ENCODE data around the gene NAT16.

Gene NAT16

DNA sequence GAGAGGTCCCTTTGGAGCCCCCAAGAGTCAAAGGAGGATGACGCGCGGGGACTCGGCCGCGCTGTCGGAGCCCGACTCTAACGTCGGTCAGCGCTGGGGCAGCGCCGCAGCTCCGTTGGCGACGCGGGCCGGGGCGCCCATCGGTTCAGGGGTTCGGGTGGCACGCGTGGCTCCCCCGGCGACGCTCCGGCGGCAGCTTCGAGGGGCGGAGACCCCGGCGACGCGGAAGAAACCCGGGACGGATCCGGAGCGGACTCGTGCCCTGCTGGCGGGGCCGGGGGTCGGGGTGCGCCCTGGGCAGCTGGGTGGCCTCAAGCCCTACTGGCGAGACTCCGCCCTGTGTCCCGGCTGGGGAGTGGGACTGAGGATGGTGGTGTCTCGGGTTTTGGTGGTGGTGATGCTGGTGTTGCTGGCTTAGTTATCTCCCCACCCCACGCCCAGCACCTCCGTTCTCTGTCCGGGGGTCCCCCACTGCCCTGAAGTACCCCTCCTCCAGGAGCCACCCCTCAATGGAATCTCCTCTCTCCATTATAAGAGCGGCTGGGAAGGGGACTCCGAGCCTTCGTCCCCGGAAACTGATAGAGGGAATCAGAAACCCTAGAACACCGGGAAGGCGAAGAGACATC is at the start of gene NAT16:
TSS of gene NAT16 (minus strand) at position 164 of the 626 bp plus-strand sequence. CDS start 5,486 bp downstream, outside the sequence.
- no peak for DNase-seq (ENCODE audit: low spot score)

DNA sequence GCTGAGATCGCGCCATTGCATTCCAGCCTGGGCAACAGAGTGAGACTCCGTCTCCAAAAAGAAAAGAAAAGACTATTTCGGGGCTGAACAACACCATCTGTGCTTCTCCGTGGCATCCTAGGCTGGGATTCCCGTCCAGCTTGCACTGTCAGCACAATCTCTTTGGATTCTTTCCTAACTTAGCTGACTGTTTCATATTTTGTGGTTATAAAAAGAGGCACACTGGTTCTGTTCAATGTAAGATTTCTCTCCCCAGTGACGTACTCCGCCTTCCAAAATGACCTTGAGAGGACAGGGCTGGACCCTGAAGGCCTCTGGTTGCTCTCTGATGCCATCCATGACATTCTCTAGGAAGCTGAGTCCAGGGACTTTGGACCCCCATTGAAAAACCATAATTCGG is 46.6 kb upstream of the NAT16 start:
- no peak for DNase-seq (ENCODE audit: low spot score)

GRCh38 chr7:101225650-101226049 is 45.6 kb upstream of the NAT16 start:
- DNase-seq (ENCODE audit: low spot score): no peak

- DNase-seq (ENCODE audit: low spot score): no peak
Measured at GRCh38 chr7:101223528-101223927, 43.4 kb upstream of the NAT16 start.

- no peak for DNase-seq (ENCODE audit: low spot score)
Measured at GRCh38 chr7:101222275-101222830, 42.3 kb upstream of the NAT16 start.

DNA sequence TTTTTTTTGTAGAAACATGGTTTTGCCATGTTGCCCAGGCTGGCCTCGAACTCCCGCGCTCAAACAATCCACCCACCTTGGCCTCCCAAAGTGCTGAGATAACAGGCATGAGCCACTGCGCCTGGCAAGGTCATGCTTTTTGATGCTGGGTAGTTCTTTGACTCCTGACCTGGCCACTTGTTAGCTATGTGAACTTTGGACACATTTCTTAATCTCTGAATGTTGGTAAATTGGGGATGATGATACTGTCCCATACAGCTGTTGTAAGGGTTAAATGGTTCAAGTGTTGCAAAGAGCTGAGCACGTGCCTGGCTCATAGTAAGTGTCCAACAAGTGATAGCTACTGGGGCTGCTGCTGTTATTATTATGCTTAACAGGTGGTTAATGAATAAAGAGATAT is 40.2 kb upstream of the NAT16 start:
- no peak for DNase-seq (ENCODE audit: low spot score)

DNA sequence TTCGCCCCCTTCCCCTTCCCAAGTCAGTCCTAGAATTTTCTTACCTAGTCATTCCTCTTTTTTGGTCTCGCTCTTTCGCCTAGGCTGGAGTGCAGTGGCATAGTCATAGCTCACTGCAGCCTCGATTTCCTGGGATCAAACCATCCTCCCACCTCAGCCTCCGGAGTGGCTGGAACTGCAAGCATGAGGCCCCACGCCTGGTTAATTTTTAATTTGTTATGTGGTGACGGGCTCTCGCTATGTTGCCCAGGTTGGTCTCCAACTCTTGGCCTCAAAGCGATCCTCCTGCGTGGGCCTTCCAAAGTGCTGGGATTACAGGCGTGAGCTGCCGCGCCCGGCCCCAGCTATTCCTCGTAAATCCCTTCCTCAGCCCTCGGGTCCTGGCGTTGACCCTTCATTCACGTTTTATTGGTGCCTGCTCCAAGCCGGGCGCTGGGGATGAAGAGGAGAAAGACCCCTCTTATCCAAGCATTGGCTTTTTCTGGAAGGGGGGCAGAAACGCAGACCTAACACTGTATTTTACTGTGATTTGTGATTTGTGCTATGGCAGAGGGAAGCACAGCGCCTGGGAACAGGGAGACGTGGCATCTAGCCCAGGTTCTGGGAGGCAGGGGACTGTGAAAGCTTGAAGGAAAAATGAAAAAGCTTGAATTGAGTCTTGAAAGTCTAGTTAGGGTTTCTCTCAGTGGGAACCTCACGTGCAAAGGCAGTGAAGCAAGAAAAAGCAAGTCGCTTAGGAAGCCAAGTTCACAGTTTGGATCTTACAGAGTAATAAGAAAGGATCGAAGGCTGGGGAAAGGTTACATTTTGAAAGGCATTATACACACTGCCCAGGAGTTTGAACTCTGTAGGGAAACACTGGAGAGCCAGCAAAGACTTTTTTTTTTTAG is 38.4 kb upstream of the NAT16 start:
- DNase-seq (ENCODE audit: low spot score): no peak

- DNase-seq (ENCODE audit: low spot score): peak; percentile 97
Measured at GRCh38 chr7:101217388-101218235, 37.5 kb upstream of the NAT16 start, which contains the start of the genes PLOD3 and ZNHIT1. TSS of gene PLOD3 (minus strand) at chr7:101217581. CDS start at chr7:101217274, 307 bp downstream. TSS of gene ZNHIT1 (plus strand) at chr7:101218165. CDS start at chr7:101218196, 31 bp downstream.

DNA sequence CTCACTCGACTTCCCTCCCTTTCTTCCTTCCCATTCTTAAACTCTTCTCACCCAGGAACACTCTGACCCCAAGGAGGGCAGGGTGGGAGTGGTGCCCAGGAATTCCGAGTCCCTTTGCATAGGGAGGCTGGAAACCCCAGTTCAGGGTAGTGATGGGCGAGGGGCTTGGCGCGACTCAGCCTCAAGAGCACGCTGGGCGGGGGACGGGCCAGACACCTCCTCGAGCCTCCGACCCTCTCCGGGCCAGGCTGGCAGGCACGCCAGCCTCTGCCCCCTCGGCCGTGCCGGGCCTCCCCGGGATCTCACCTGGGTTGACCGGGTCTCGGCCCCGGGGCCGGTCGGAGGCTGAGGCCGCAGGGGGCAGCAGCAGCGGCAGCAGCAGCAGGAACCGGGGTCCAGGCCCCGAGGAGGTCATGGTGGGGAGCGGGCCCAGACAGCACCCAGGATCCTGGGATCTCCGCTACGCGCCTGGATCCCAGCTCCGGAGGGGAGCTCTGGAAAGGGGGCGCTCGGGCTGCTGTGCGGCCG is 36.8 kb upstream of the NAT16 start:
- no peak for DNase-seq (ENCODE audit: low spot score)

DNA sequence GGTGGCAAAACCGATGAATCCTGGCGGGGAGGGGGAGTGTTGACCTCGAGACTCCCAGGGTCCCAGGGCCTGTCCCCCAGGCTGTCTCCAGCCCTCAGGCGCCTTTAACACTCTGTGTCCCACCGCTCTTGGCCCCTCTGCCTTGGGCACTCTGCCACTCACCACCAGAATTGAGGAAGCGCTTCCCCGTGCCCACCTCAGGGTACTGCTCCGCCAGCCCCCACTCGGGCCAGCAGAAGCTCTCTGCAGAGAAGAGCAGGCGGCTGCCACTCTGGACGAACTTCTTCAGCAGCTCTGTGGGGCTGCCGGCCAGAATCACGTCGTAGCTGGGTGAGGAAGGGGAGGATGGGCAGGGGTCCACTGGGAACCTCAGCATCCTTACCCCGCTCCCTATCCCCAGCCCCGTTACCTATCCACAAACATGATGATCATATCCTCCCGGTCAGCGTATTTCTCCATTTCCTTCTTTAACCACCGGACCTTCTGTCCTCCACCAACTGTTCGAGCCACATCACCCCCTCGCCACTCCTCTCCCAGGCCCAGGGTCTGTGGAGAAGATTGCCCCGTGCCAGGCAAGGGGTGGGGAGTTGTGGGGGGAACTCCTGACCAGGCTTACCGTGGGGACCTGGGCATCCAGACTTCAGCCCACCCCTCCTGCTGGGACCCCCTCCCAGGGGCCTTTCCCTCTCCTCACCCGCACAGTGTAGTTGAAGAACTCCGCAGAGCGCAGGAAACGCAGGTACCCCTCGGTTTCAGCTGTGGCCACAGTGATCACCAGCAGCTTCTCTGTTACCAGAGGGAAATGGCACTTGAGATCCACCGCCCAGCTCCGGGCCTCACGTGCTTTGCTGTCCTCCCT is 36.1 kb upstream of the NAT16 start:
- no peak for DNase-seq (ENCODE audit: low spot score)

GRCh38 chr7:101212014-101212413 is 31.9 kb upstream of the NAT16 start:
- no peak for DNase-seq (ENCODE audit: low spot score)

DNA sequence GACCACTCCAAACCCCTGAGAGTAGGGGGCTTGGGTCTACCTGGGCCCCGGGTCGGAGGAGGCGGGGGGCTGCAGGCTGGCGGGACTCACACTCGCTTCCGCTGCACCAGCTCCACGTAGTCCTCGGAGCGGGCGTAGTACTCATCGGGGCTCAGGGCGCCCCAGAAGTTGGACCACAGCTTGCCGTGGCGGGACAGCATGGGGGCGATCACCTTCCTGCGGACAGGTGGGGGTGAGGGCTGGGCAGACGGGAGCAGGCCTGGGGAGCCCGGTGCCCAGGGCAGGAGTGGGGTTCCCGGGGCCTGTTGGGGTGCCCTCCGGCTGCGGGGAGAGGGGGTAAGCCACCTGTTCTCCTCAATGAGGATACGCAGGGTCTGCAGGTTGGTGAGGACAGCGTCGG is 31.4 kb upstream of the NAT16 start:
- no peak for DNase-seq (ENCODE audit: low spot score)

DNA sequence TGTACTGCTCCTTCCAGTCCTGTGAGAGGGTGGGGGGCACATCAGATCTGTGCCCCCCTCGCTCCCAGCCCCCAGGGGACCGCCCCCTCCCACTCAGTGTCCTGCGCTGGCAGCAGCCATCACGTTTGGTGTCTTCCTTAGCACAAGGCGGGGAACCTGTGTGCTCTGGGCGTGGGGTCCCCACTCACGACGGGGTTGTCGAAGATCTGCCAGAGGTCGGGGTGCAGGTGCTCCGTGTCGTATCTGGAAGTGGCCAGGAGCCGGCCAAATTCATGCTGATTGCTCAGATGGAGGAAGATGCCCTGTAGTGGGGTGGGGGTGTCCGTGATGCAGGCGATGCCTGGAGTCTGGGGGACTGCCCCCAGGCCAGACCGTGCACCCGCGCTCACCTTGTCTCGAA is 30.1 kb upstream of the NAT16 start:
- no peak for DNase-seq (ENCODE audit: low spot score)

DNA sequence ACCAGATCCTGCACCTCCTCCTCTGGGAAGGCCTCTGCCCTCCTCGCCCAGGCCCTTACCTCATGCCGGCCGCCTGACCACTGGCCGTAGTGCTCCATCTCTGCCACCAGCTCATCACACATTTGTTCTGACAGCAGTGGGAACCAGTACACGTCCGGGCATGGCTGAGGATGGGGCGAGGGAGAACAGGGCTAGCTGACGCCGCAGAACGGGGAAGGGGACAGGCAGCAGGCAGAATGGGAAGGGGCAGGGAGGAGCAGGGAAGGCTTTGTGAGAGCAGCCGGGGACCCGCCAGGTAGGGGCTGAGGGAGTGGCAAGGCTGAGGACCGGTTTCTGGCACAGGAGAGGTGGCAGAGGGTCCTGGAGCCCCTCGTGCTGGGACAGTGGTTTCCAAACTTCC is 28.7 kb upstream of the NAT16 start:
- DNase-seq (ENCODE audit: low spot score): no peak

DNA sequence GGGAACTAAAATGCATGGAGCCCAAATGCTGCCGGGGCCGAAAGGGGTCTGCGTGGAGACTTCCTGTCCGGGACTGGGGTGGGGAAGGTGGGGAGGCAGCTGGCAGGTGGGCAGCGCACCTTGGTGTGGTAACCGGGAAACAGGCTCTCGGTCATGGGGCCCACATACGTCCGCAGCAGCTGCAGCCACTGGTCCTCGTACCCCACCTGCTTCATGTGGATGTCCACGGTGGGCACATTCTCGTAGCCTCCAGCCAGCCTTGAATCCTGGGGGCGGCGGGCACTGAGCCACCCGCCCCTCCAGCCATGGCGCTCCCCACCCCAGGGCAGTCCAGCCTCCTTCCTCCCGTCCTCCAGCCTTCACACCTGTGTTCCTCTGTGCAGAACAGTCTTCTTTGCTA is 27.4 kb upstream of the NAT16 start:
- no peak for DNase-seq (ENCODE audit: low spot score)

GRCh38 chr7:101206665-101207042 is 26.6 kb upstream of the NAT16 start:
- no peak for DNase-seq (ENCODE audit: low spot score)

GRCh38 chr7:101205901-101206664 is 26.0 kb upstream of the NAT16 start:
- no peak for DNase-seq (ENCODE audit: low spot score)

DNA sequence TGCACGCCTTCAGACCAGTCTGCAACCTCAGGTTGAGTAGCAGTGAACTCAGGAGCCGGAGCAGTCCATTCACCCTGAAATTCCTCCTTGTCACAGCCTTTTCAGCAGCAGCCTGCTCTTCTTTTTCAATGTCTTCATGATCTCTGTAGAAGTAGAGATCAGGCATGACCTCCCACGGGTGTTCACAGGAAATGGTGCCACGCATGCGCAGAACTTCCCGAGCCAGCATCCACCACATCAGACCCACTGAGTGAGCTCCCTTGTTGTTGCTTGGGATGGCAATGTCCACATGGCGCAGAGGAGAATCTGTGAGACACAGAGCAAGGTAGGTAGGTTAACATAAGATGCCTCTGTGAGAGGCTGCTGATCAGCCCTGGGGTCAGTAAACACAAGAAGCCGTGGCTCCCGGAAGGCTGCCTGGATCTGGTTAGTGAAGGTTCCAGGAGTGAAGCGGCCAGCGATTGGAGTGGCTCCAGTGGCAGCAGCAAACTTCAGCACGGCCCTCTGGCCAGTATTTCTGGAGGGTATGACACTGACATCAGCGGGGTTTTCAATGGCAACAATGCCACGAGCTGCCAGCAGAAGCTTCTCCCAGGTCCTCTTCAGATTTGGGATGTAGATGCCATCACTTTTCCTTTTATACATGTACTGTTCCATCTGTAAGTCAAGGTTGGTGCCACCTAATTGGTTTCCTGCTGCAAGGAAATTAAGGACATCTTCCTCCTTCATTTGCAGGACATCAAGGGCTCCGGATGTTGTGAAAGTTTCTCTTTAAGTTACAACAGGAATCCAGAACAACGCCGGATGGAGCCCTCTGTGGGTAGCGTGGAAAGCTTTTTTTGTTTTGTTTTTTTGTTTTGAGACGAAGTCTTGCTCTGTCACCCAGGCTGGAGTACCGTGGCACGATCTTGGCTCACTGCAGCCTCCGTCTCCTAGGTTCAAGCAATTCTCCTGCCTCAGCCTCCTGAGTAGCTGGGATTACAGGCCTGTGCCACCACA is 23.9 kb upstream of the NAT16 start:
- peak; percentile 44 for DNase-seq (ENCODE audit: low spot score)

DNA sequence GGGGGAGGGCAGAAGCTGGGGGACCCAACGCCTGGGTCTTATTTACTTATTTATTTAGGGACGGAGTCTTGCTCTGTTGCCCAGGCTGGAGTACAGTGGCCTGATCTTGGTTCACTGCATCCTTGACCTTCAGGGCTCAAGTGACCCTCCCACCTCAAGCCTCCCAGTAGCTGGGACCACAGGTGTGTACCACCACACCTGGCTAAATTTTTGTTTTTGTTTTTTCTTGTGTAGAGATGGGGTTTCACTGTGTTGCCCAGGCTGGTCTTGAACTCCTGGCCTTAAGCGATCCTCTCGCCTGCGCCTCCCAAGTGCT is 22.5 kb upstream of the NAT16 start:
- no peak for DNase-seq (ENCODE audit: low spot score)
